ENCODE measurements around the gene WBP1L.

- TF ChIP-seq REST (tag by site-specific recombination; IDR thresholded peaks at IDR 0.05) (no peak), CTCF (tag by site-specific recombination; IDR thresholded peaks at IDR 0.05) (no peak), MZF1 (tag by site-specific recombination; IDR thresholded peaks at IDR 0.05; ENCODE audit: borderline replicate concordance) (no peak), KLF9 (tag by site-specific recombination; IDR thresholded peaks at IDR 0.05; ENCODE audit: low read depth) (no peak), ZSCAN18 (tag by site-specific recombination; IDR thresholded peaks at IDR 0.05) (no peak), MYNN (tag by site-specific recombination; IDR thresholded peaks at IDR 0.05; ENCODE audit: borderline replicate concordance) (no peak), YY1 (tag by site-specific recombination; IDR thresholded peaks at IDR 0.05) (no peak), ZNF274 (IDR thresholded peaks at IDR 0.05; ENCODE audit: low read length) (no peak), ZNF274 (tag by site-specific recombination; IDR thresholded peaks at IDR 0.05; ENCODE audit: borderline replicate concordance) (no peak), ZNF670 (tag by site-specific recombination; IDR thresholded peaks at IDR 0.05; ENCODE audit: low read depth) (no peak), ZNF184 (tag by site-specific recombination; IDR thresholded peaks at IDR 0.05) (no peak)
Measured at GRCh38 chr10:102723989-102724388, 19.8 kb upstream of the WBP1L start.
